ENCODE results near the gene AJAP1.

AJAP1 gene

GRCh38 chr1:4657244-4657789 lies 2.9 kb downstream of the AJAP1 start:
- no peak for FAIRE-seq
- DNase-seq (ENCODE audit: insufficient read length, low spot score), result no peak
- TF ChIP-seq CTCF (IDR thresholded peaks at IDR 0.05; ENCODE audit: insufficient read depth, missing control alignments), result no peak

GRCh38 chr1:4657960-4658541 lies 3.6 kb downstream of the AJAP1 start:
- FAIRE-seq (no peak), DNase-seq (ENCODE audit: insufficient read length, low spot score) (no peak)
- TF ChIP-seq CTCF (IDR thresholded peaks at IDR 0.05; ENCODE audit: insufficient read depth, missing control alignments), result no peak

GRCh38 chr1:4658643-4659628 lies 4.5 kb downstream of the AJAP1 start:
- no peak for FAIRE-seq
- no peak for DNase-seq (ENCODE audit: insufficient read length, low spot score)
- TF ChIP-seq CTCF (IDR thresholded peaks at IDR 0.05; ENCODE audit: insufficient read depth, missing control alignments), result no peak

- DNase-seq (ENCODE audit: insufficient read length, low spot score), result no peak
- no peak for FAIRE-seq
- TF ChIP-seq CTCF (IDR thresholded peaks at IDR 0.05; ENCODE audit: insufficient read depth, missing control alignments), result no peak
Measured at GRCh38 chr1:4660917-4661594, 6.6 kb downstream of the AJAP1 start.

GRCh38 chr1:4661595-4661917 lies 7.1 kb downstream of the AJAP1 start:
- FAIRE-seq (no peak), DNase-seq (ENCODE audit: insufficient read length, low spot score) (no peak)
- TF ChIP-seq CTCF (IDR thresholded peaks at IDR 0.05; ENCODE audit: insufficient read depth, missing control alignments), result no peak

GRCh38 chr1:4662168-4662567 lies 7.8 kb downstream of the AJAP1 start:
- TF ChIP-seq CTCF (IDR thresholded peaks at IDR 0.05; ENCODE audit: insufficient read depth, missing control alignments), result no peak
- DNase-seq (ENCODE audit: insufficient read length, low spot score) (no peak), FAIRE-seq (no peak)
